GM12891 (cell line): ENCODE measurements around the gene SLC2A9.

Source experiments
- DNase-seq: peaks from one replicate; pipeline ENCODE4 v3.0.0; 2011; ENCODE audit warnings: low spot score; ENCODE audit not compliant: insufficient read length
- FAIRE-seq: peaks from 2 replicates; lab custom pipeline; 2011; peaks lifted over from hg19 to GRCh38; lab: Jason Lieb, UNC
- PAX5 ChIP-seq: IDR thresholded peaks from 2 replicates; pipeline ENCODE4 v1.6.1; 2011; ENCODE audit warnings: low read length, moderate library complexity, mild to moderate bottlenecking; ENCODE audit not compliant: insufficient read depth, severe bottlenecking
- POLR2A ChIP-seq: IDR thresholded peaks from 2 replicates; pipeline ENCODE4 v1.6.1; 2011; ENCODE audit warnings: low read depth, low read length, control low read depth
- POLR2AphosphoS5 ChIP-seq: IDR thresholded peaks from 2 replicates; pipeline ENCODE4 v1.6.1; 2011; ENCODE audit warnings: low read depth, low read length, control low read depth
- POU2F2 ChIP-seq: IDR thresholded peaks from 2 replicates; pipeline ENCODE4 v1.6.1; 2011; ENCODE audit warnings: low read depth, mild to moderate bottlenecking, control low read depth, low read length, moderate library complexity
- SPI1 ChIP-seq: IDR thresholded peaks from 2 replicates; pipeline ENCODE4 v1.6.1; 2011; ENCODE audit warnings: low read depth, low read length, control low read depth
- TAF1 ChIP-seq: IDR thresholded peaks from 2 replicates; pipeline ENCODE4 v1.6.1; 2011; ENCODE audit warnings: low read depth, low read length, control low read depth

Gene SLC2A9

GRCh38 chr4:9968472-9968871 is 52.8 kb downstream of the SLC2A9 start:
- FAIRE-seq (no peak), DNase-seq (no peak)
- TF ChIP-seq POLR2AphosphoS5 (no peak), POU2F2 (no peak), TAF1 (no peak), PAX5 (no peak), SPI1 (no peak), POLR2A (no peak)

GRCh38 chr4:9964879-9965278 is 56.4 kb downstream of the SLC2A9 start:
- TF ChIP-seq POU2F2 (no peak), SPI1 (no peak), POLR2AphosphoS5 (no peak), PAX5 (no peak), TAF1 (no peak), POLR2A (no peak)
- no peak for FAIRE-seq
- no peak for DNase-seq

GRCh38 chr4:9963328-9963727 is 58.0 kb downstream of the SLC2A9 start:
- TF ChIP-seq POLR2AphosphoS5 (no peak), SPI1 (no peak), POLR2A (no peak), POU2F2 (no peak), PAX5 (no peak), TAF1 (no peak)
- FAIRE-seq (no peak), DNase-seq (no peak)

GRCh38 chr4:9962611-9963314 is 58.5 kb downstream of the SLC2A9 start:
- FAIRE-seq (no peak), DNase-seq (no peak)
- TF ChIP-seq POLR2A, result no peak
- TF ChIP-seq PAX5, result no peak

GRCh38 chr4:9954468-9954867 is 66.8 kb downstream of the SLC2A9 start:
- FAIRE-seq (no peak), DNase-seq (no peak)
- TF ChIP-seq PAX5, result no peak
- no peak for TF ChIP-seq POLR2AphosphoS5
- no peak for TF ChIP-seq TAF1
- TF ChIP-seq SPI1, result no peak
- TF ChIP-seq POLR2A, result no peak
- no peak for TF ChIP-seq POU2F2

GRCh38 chr4:9953089-9953488 is 68.2 kb downstream of the SLC2A9 start:
- TF ChIP-seq PAX5 (no peak), POLR2A (no peak), TAF1 (no peak), POLR2AphosphoS5 (no peak), SPI1 (no peak)
- DNase-seq (no peak), FAIRE-seq (no peak)

GRCh38 chr4:9952415-9952950 is 68.8 kb downstream of the SLC2A9 start:
- DNase-seq, result no peak
- TF ChIP-seq POLR2AphosphoS5, result no peak
- no peak for TF ChIP-seq PAX5
- no peak for TF ChIP-seq SPI1
- TF ChIP-seq POLR2A, result no peak
- TF ChIP-seq POU2F2, result no peak
- no peak for TF ChIP-seq TAF1
- FAIRE-seq, result no peak

GRCh38 chr4:9949573-9949972 is 71.7 kb downstream of the SLC2A9 start:
- TF ChIP-seq TAF1 (no peak), SPI1 (no peak), POLR2AphosphoS5 (no peak), POLR2A (no peak)
- FAIRE-seq, result no peak

GRCh38 chr4:9947168-9948062 is 73.9 kb downstream of the SLC2A9 start:
- TF ChIP-seq SPI1 (no peak), PAX5 (no peak)
- DNase-seq, result no peak
- no peak for FAIRE-seq

More at GRCh38 chr4:9949573-9949972, 71.7 kb downstream of the SLC2A9 start:
- no peak for DNase-seq
